Testis (tissue), 2 donors: ENCODE data around the gene FMOD.

Experiments
- POLR2A ChIP-seq: fragments of 450-650 bp; IDR thresholded peaks from one replicate; pipeline ENCODE4 v1.6.1; 2017; ENCODE audit warnings: antibody characterized with exemption, mild to moderate bottlenecking, moderate library complexity
- TF ChIP-seq, protein P1 (sequence below), 3 experiments: fragments of 450-650 bp in 2 of 3; fragments of 200-600 bp in 1 of 3; sonication (generic) in 1 of 3; IDR thresholded peaks; one replicate each; pipeline ENCODE4 v1.5.1; 2016 to 2019; ENCODE audit warnings: antibody characterized with exemption in 3 of 3, mild to moderate bottlenecking in 2 of 3, moderate library complexity in 1 of 3

DNA sequence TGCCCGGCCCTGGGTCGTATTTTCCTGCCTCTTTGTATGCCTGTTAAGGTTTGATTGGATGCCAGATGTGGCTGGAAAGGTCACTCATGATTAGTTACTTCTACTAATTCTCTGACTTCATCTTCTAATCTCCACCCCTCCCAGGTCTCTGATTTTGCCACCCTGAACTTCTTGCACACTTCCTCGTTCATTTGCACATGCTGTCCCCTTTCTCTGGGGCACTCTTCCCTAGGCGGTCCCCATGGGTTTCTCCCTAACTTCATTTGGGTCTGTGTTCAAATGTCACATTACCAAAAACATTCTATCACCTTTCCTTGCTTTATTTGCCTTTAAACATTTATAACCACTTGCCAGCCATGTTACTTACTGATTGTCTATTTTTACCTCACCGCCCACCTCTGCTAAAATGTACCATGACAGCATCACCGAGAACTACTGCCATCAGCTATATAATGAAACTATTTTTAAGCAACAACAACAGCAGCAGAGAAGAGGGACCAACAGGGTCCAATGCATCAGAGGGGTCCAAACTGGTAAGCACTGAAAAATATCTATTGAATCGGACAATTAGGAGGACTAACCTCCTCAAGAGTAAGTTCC lies 45.8 kb upstream of the FMOD start:
- no peak for TF ChIP-seq POLR2A
- TF ChIP-seq, protein P1, sequence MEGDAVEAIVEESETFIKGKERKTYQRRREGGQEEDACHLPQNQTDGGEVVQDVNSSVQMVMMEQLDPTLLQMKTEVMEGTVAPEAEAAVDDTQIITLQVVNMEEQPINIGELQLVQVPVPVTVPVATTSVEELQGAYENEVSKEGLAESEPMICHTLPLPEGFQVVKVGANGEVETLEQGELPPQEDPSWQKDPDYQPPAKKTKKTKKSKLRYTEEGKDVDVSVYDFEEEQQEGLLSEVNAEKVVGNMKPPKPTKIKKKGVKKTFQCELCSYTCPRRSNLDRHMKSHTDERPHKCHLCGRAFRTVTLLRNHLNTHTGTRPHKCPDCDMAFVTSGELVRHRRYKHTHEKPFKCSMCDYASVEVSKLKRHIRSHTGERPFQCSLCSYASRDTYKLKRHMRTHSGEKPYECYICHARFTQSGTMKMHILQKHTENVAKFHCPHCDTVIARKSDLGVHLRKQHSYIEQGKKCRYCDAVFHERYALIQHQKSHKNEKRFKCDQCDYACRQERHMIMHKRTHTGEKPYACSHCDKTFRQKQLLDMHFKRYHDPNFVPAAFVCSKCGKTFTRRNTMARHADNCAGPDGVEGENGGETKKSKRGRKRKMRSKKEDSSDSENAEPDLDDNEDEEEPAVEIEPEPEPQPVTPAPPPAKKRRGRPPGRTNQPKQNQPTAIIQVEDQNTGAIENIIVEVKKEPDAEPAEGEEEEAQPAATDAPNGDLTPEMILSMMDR (IDR thresholded peaks at IDR 0.05): no peak
